Caco-2 (cell line): Measurements from ENCODE around the gene ZNF550. TPM values are rescaled to one million over a fixed set of nuclear protein-coding genes. Genes with fewer than 3 reads are reported as not detected.
"Not testable (repeated sequence)": the region's sequence is repeated elsewhere in the genome, so short reads cannot be mapped to it uniquely, and the experiment has no call there.

ENCODE experiments used
- BruUV-seq: library from RNA; stranded (reverse); fragments of 400-500 nt; replicated peaks from 2 replicates; lab custom pipeline; 2021; lab: Mats Ljungman, UMichigan
- CTCF ChIA-PET: fragments of 300-600 bp; sonication (Branson Sonifier 250); formaldehyde crosslinking; loops from one replicate; lab custom pipeline; 2022; ENCODE audit warnings: antibody characterized with exemption; lab: Charles Lee
- POLR2A ChIA-PET: fragments of 300-600 bp; sonication (Branson Sonifier 250); formaldehyde crosslinking; loops from one replicate; lab custom pipeline; 2022; ENCODE audit warnings: antibody characterized with exemption; lab: Charles Lee
- DNase-seq, 2 experiments: peaks; one replicate each; pipeline versions ENCODE4 v3.0.0 to v3.0.0-alpha.2; 2020 to 2022
- H3K27me3 ChIP-seq: replicated peaks from 2 replicates; pipeline ENCODE4 v1.6.0; 2011; ENCODE audit warnings: low read length; ENCODE audit not compliant: control insufficient read depth, insufficient read depth
- H3K36me3 ChIP-seq: 2 replicates; pipeline ENCODE4 v1.5.1; 2011; ENCODE audit warnings: low read length; ENCODE audit not compliant: control insufficient read depth, insufficient read depth
- H3K4me1 ChIP-seq: fragments of 250-450 bp; sonication (Bioruptor Pico); 2 replicates; pipeline ENCODE4 v1.5.1; 2020; ENCODE audit warnings: mild to moderate bottlenecking
- H3K4me3 ChIP-seq: 2 replicates; pipeline ENCODE4 v1.5.1; 2011; ENCODE audit warnings: low read depth, mild to moderate bottlenecking, control low read depth, low read length
- H3K9me3 ChIP-seq: fragments of 250-450 bp; sonication (Bioruptor Pico); 2 replicates; pipeline ENCODE4 v1.5.1; 2020; ENCODE audit warnings: mild to moderate bottlenecking, moderate library complexity
- H3K27ac Mint-ChIP-seq: one replicate; pipeline ENCODE4 v1.8.0; 2022; ENCODE audit warnings: mixed read lengths; ENCODE audit not compliant: unreplicated experiment
- H3K27me3 Mint-ChIP-seq: one replicate; pipeline ENCODE4 v1.8.0; 2022; ENCODE audit warnings: mixed read lengths; ENCODE audit not compliant: insufficient read depth, unreplicated experiment
- H3K36me3 Mint-ChIP-seq: one replicate; pipeline ENCODE4 v1.8.0; 2022; ENCODE audit warnings: mild to moderate bottlenecking, mixed read lengths; ENCODE audit not compliant: insufficient read depth, unreplicated experiment
- H3K4me1 Mint-ChIP-seq: one replicate; pipeline ENCODE4 v1.8.0; 2022; ENCODE audit warnings: low read depth, mixed read lengths; ENCODE audit not compliant: unreplicated experiment
- H3K4me3 Mint-ChIP-seq: one replicate; pipeline ENCODE4 v1.8.0; 2022; ENCODE audit warnings: mild to moderate bottlenecking, moderate library complexity, mixed read lengths; ENCODE audit not compliant: unreplicated experiment
- H3K9me3 Mint-ChIP-seq: one replicate; pipeline ENCODE4 v1.8.0; 2022; ENCODE audit warnings: mixed read lengths; ENCODE audit not compliant: unreplicated experiment
- CTCF ChIP-seq, 2 experiments: fragments of 200-600 bp in 1 of 2; IDR thresholded peaks; 1 replicate in 1 of 2; 2 replicates in 1 of 2; pipeline versions ENCODE4 v1.5.1 to v1.8.0; 2011 to 2022; ENCODE audit warnings: antibody characterized with exemption in 1 of 2, control low read depth in 1 of 2, inconsistent platforms in 1 of 2, low read depth in 1 of 2, low read length in 1 of 2, mild to moderate bottlenecking in 1 of 2, moderate library complexity in 1 of 2; ENCODE audit not compliant: insufficient read depth in 1 of 2, severe bottlenecking in 1 of 2, unreplicated experiment in 1 of 2
- intact Hi-C: fragments of 100-400 bp; cut with micrococcal nuclease; formaldehyde crosslinking; loops from one replicate; pipeline ENCODE4 v1.10.0; 2022; ENCODE audit not compliant: unreplicated experiment
- total RNA-seq: library from RNA; stranded (reverse); gene quantifications from 2 replicates; pipeline ENCODE4 v1.2.3, GENCODE V29; 2022

ZNF550 gene
- total RNA-seq, 1 experiment from 2014 or later, result 11.5 TPM

GRCh38 chr19:57546513-57546912, 13.2 kb downstream of the ZNF550 start:
- DNase-seq, result no peak
- Mint-ChIP-seq H3K36me3 (peaks cover 74% of the 10 kb centered on the region), H3K27me3 (no peaks in the 10 kb centered on the region), H3K4me1 (no peaks in the 10 kb centered on the region), H3K9me3 (peaks cover 68% of the 10 kb centered on the region), H3K4me3 (no peak overlapping the region), H3K27ac (no peak overlapping the region)
- no peaks in the 10 kb centered on the region for H3K4me1 ChIP-seq
- no peaks in the 10 kb centered on the region for H3K27me3 ChIP-seq
- intact Hi-C loops, result no loop called here
- TF ChIP-seq CTCF (IDR thresholded peaks at IDR 0.05; ENCODE audit: insufficient read depth in 1 of 2, low read depth in 1 of 2, low read length in 1 of 2, severe bottlenecking in 1 of 2, unreplicated experiment in 1 of 2), result no peak
- no TSS peak for BruUV-seq
- H3K9me3 ChIP-seq, result peaks cover 37% of the 10 kb centered on the region
- no peak overlapping the region for H3K4me3 ChIP-seq
- POLR2A ChIA-PET, result no interaction called here
- CTCF ChIA-PET, result no interaction called here
- H3K36me3 ChIP-seq, result peaks cover 19% of the 10 kb centered on the region

- intact Hi-C loops, result no loop called here
- H3K36me3 Mint-ChIP-seq, result peaks cover 66% of the 10 kb centered on the region
- no peak overlapping the region for H3K4me3 Mint-ChIP-seq
- no peaks in the 10 kb centered on the region for H3K4me1 Mint-ChIP-seq
- H3K27ac Mint-ChIP-seq, result no peak overlapping the region
- no peaks in the 10 kb centered on the region for H3K4me1 ChIP-seq
- peaks cover 32% of the 10 kb centered on the region for H3K9me3 ChIP-seq
- no peak for TF ChIP-seq CTCF (IDR thresholded peaks at IDR 0.05; ENCODE audit: insufficient read depth in 1 of 2, low read depth in 1 of 2, low read length in 1 of 2, severe bottlenecking in 1 of 2, unreplicated experiment in 1 of 2)
- CTCF ChIA-PET, result no interaction called here
- no TSS peak for BruUV-seq
- peaks cover 5% of the 10 kb centered on the region for H3K36me3 ChIP-seq
- H3K27me3 Mint-ChIP-seq, result no peaks in the 10 kb centered on the region
- no peak for DNase-seq
- POLR2A ChIA-PET, result no interaction called here
- H3K9me3 Mint-ChIP-seq, result peaks cover 73% of the 10 kb centered on the region
- H3K27me3 ChIP-seq, result no peaks in the 10 kb centered on the region
- no peak overlapping the region for H3K4me3 ChIP-seq
Observed at GRCh38 chr19:57537953-57538547, 21.6 kb downstream of the ZNF550 start.

- POLR2A ChIA-PET, result interaction anchor here (0.6 kb wide), 1 partner anchor 321 kb away, joined by 6 read pairs; no protein-coding TSS in a partner anchor
- Histone ChIP-seq H3K36me3 (no peaks in the 10 kb centered on the region), H3K4me3 (peak within 1 kb of the TSS; percentile 86), H3K4me1 (no peaks in the 10 kb centered on the region), H3K27me3 (no peaks in the 10 kb centered on the region), H3K9me3 (peaks cover 8% of the 10 kb centered on the region; the same call in 1 of the 2 replicates)
- CTCF ChIA-PET, result interaction anchor here (0.6 kb wide), 1 partner anchor 42 kb away, joined by 3 read pairs; no protein-coding TSS in a partner anchor
- Mint-ChIP-seq H3K36me3 (peaks cover 4% of the 10 kb centered on the region), H3K27ac (peak within 1 kb of the TSS; percentile 83), H3K4me1 (peaks cover 8% of the 10 kb centered on the region), H3K9me3 (peaks cover 25% of the 10 kb centered on the region), H3K4me3 (peak within 1 kb of the TSS; percentile 87), H3K27me3 (no peaks in the 10 kb centered on the region)
- intact Hi-C loops, result loop anchor here (1.0 kb wide), 1 partner anchor 32 kb away; the partner anchor contains the start of gene ZNF550
- DNase-seq, result peak; percentile 88 to 91
- no peak for TF ChIP-seq CTCF (IDR thresholded peaks at IDR 0.05; ENCODE audit: insufficient read depth in 1 of 2, low read depth in 1 of 2, low read length in 1 of 2, severe bottlenecking in 1 of 2, unreplicated experiment in 1 of 2)
- TSS peak; percentile 31 for BruUV-seq
Observed at GRCh38 chr19:57527136-57527881, 32.4 kb downstream of the ZNF550 start, which contains the start of gene ZNF549. Gene ZNF549, plus strand, starts transcription at chr19:57527356. Its CDS starts 218 bp downstream, at chr19:57527574.

GRCh38 chr19:57518021-57518420, 41.6 kb downstream of the ZNF550 start:
- H3K4me3 Mint-ChIP-seq, DNase-seq, CTCF ChIA-PET, H3K27me3 ChIP-seq, H3K9me3 ChIP-seq, POLR2A ChIA-PET, H3K4me1 ChIP-seq, intact Hi-C loops, H3K27ac Mint-ChIP-seq, H3K27me3 Mint-ChIP-seq, BruUV-seq, H3K4me1 Mint-ChIP-seq, H3K4me3 ChIP-seq, H3K36me3 ChIP-seq: not testable (repeated sequence)
- Mint-ChIP-seq H3K36me3 (peaks cover 10% of the 10 kb centered on the region), H3K9me3 (peaks cover 39% of the 10 kb centered on the region)
